ENCODE results near the gene EPB41. TPM values are rescaled to one million over a fixed set of nuclear protein-coding genes. Genes with fewer than 3 reads are reported as not detected.

Gene EPB41
- total and polyA plus RNA-seq, 9 of the 15 experiments (the other 6 are each of a cell fraction or from before 2014, with no cell fraction given) = 3.7 to 213 (median 141) TPM

GRCh38 chr1:29156543-29157268 is 242.3 kb downstream of the EPB41 start (continued):
- TF ChIP-seq DLX4 (CRISPR knock-in tag; IDR thresholded peaks at IDR 0.05) (no peak), NCOA1 (IDR thresholded peaks at IDR 0.05; ENCODE audit: low read depth) (peak; percentile 94), SNRNP70 (optimal IDR thresholded peaks at IDR 0.05; ENCODE audit: low read depth, low read length) (no peak), TEAD2 (tag; IDR thresholded peaks at IDR 0.05) (peak; percentile 17; the same call in 1 of the 2 replicates), ZC3H11A (IDR thresholded peaks at IDR 0.05; ENCODE audit: low read depth, low read length) (no peak), THAP7 (CRISPR knock-in tag; IDR thresholded peaks at IDR 0.05) (no peak), CSDE1 (IDR thresholded peaks at IDR 0.05) (peak in 1 of 2 experiments; percentile 51; a peak in 1 of 4 replicates), LCOR (CRISPR knock-in tag; IDR thresholded peaks at IDR 0.05) (peak; percentile 91), MXD1 (CRISPR knock-in tag; IDR thresholded peaks at IDR 0.05; ENCODE audit: borderline replicate concordance, poor library complexity, severe bottlenecking) (no peak), E2F5 (CRISPR knock-in tag; IDR thresholded peaks at IDR 0.05) (no peak), LARP7 (IDR thresholded peaks at IDR 0.05) (no peak), E2F6 (IDR thresholded peaks at IDR 0.05; ENCODE audit: borderline replicate concordance in 1 of 2, extremely low read depth in 1 of 2, insufficient read depth in 1 of 2, insufficient read length in 1 of 2, low read depth in 1 of 2, low read length in 1 of 2, poor library complexity in 1 of 2, severe bottlenecking in 1 of 2) (peak; percentile 26 to 46), IFI16 (CRISPR knock-in tag; IDR thresholded peaks at IDR 0.05) (no peak), PHF20 (IDR thresholded peaks at IDR 0.05; ENCODE audit: partially characterized antibody) (no peak), HDGF (IDR thresholded peaks at IDR 0.05) (peak; percentile 82; the same call in 1 of the 2 replicates), SMAD3 (CRISPR knock-in tag; conservative IDR thresholded peaks at IDR 0.05) (no peak; the same call in 1 of the 2 replicates), ZFP30 (CRISPR knock-in tag; IDR thresholded peaks at IDR 0.05; ENCODE audit: borderline replicate concordance) (peak; percentile 92; the same call in 1 of the 2 replicates), ZNF644 (tag; IDR thresholded peaks at IDR 0.05; ENCODE audit: low read depth) (peak; percentile 89), ZNF764 (CRISPR knock-in tag; IDR thresholded peaks at IDR 0.05; ENCODE audit: low read depth) (no peak), POLR2G (IDR thresholded peaks at IDR 0.05; ENCODE audit: low read depth, low read length) (no peak), E2F4 (CRISPR knock-in tag; IDR thresholded peaks at IDR 0.05; ENCODE audit: low read depth) (no peak), DNMT1 (IDR thresholded peaks at IDR 0.05) (no peak), ZNF507 (tag; conservative IDR thresholded peaks at IDR 0.05) (no peak), ZNF79 (CRISPR knock-in tag; IDR thresholded peaks at IDR 0.05; ENCODE audit: low read depth) (0 out of 2 replicates have a peak, but pooled peaks have one; percentile 65), POLR2B (IDR thresholded peaks at IDR 0.05; ENCODE audit: low read depth, partially characterized antibody) (peak; percentile 13)
